T-cell (primary cell): ENCODE measurements around the gene CDHR3. TPM values are rescaled to one million over a fixed set of nuclear protein-coding genes. Genes with fewer than 3 reads are reported as not detected.
A peak's percentile ranks its signal among the peaks of the same experiment; 100 is the strongest.

Source experiments
- ATAC-seq, 4 experiments: fragments of 200-7000 bp in 3 of 4; fragments of 150-1000 bp in 1 of 4; cut with Tn5 transposase; replicated peaks in 1 of 4; 1 replicate in 3 of 4; 2 replicates in 1 of 4; pipeline ENCODE4 v1.10.0; 2021; ENCODE audit warnings: moderate library complexity in 3 of 4, mild to moderate bottlenecking in 2 of 4, moderate number of reproducible peaks in 1 of 4
- CTCF ChIA-PET, 2 donors: fragments of 300-600 bp; sonication (Branson Sonifier 250); formaldehyde crosslinking; loops; one replicate each; lab custom pipeline; 2022; ENCODE audit warnings: antibody characterized with exemption in 2 of 2; lab: Charles Lee
- POLR2A ChIA-PET, 2 donors: fragments of 300-600 bp; sonication (Branson Sonifier 250); formaldehyde crosslinking; loops; one replicate each; lab custom pipeline; 2022; ENCODE audit warnings: antibody characterized with exemption in 2 of 2; lab: Charles Lee
- DNase-seq, 35 experiments: peaks; one replicate each; pipeline versions ENCODE4 v3.0.0 to v3.0.0-alpha.2; 2013 to 2023
- H3K27ac ChIP-seq: one replicate; pipeline ENCODE4 v1.5.1; 2013; ENCODE audit warnings: low read length
- H3K27me3 ChIP-seq, 2 experiments: replicated peaks in 1 of 2; 1 replicate in 1 of 2; 2 replicates in 1 of 2; pipeline versions ENCODE4 v1.6.1 to v1.7.0; 2013; ENCODE audit warnings: low read length in 1 of 2, mixed read lengths in 1 of 2; ENCODE audit not compliant: control insufficient read depth in 2 of 2, insufficient read depth in 2 of 2; ENCODE audit errors: extremely low read depth in 1 of 2
- H3K36me3 ChIP-seq, 2 donors: 1 replicate in 1 of 2; 2 replicates in 1 of 2; pipeline versions ENCODE4 v1.6.1 to v1.7.0; 2013; ENCODE audit warnings: low read length in 1 of 2; ENCODE audit not compliant: control insufficient read depth in 2 of 2, insufficient read depth in 1 of 2; ENCODE audit errors: extremely low read depth in 1 of 2
- H3K4me1 ChIP-seq, 2 experiments: 1 replicate in 1 of 2; 2 replicates in 1 of 2; pipeline versions ENCODE4 v1.6.1 to v1.7.0; 2013; ENCODE audit warnings: low read length in 2 of 2, mixed read lengths in 1 of 2; ENCODE audit not compliant: insufficient read depth in 2 of 2, control insufficient read depth in 1 of 2; ENCODE audit errors: extremely low read depth in 1 of 2
- H3K4me3 ChIP-seq, 2 donors: 1 replicate in 1 of 2; 2 replicates in 1 of 2; pipeline versions ENCODE4 v1.5.1 to v1.7.0; 2013; ENCODE audit warnings: mild to moderate bottlenecking in 2 of 2, low read length in 1 of 2, moderate library complexity in 1 of 2; ENCODE audit not compliant: control insufficient read depth in 1 of 2; ENCODE audit errors: extremely low read depth in 1 of 2
- H3K9me3 ChIP-seq: 2 replicates; pipeline ENCODE4 v1.7.0; 2013
- H3K27ac Mint-ChIP-seq, 2 donors: one replicate each; pipeline ENCODE4 v1.8.0; 2020 to 2021; ENCODE audit warnings: mild to moderate bottlenecking in 2 of 2, mixed read lengths in 2 of 2
- H3K27me3 Mint-ChIP-seq, 2 donors: one replicate each; pipeline ENCODE4 v1.8.0; 2021 to 2022; ENCODE audit warnings: mixed read lengths in 2 of 2
- H3K36me3 Mint-ChIP-seq: one replicate; pipeline ENCODE4 v1.8.0; 2021; ENCODE audit warnings: mixed read lengths
- H3K4me1 Mint-ChIP-seq, 3 donors: one replicate each; pipeline ENCODE4 v1.8.0; 2020 to 2022; ENCODE audit warnings: mixed read lengths in 3 of 3, mild to moderate bottlenecking in 1 of 3
- H3K4me3 Mint-ChIP-seq, 3 donors: one replicate each; pipeline ENCODE4 v1.8.0; 2020 to 2022; ENCODE audit warnings: mild to moderate bottlenecking in 3 of 3, mixed read lengths in 3 of 3, moderate library complexity in 3 of 3
- H3K9me3 Mint-ChIP-seq, 3 donors: one replicate each; pipeline ENCODE4 v1.8.0; 2020 to 2022; ENCODE audit warnings: mixed read lengths in 3 of 3
- WGBS: methylation state at CpG from one replicate; pipeline ENCODE4 v1.1.5; 2013; ENCODE audit warnings: missing lambda C conversion rate; ENCODE audit not compliant: insufficient coverage; 5-methylcytosine and 5-hydroxymethylcytosine counted together
- total RNA-seq, 35 experiments: library from RNA in 6 of 35; stranded (reverse) in 6 of 35; fragments of 120-200 nt in 1 of 35; gene quantifications; one replicate each; pipeline versions ENCODE4 v1.2.1 to v1.2.4 and lab custom pipeline; 2013 to 2026

Gene CDHR3
- total RNA-seq, 5 donors from 2014 or later (not counting 1 experiment from before 2014, with no cell fraction given): 10.5 to 18.5 (median 14.5) TPM

GRCh38 chr7:105992905-105993304 lies 29.8 kb downstream of the CDHR3 start:
- peak in 17 of 35 experiments; percentile 1 to 38 (median 12) for DNase-seq
- Mint-ChIP-seq H3K4me1 (peaks cover 6 to 18% (median 9%) of the 10 kb centered on the region in 3 donors), H3K27ac (no peak overlapping the region), H3K9me3 (no peaks in the 10 kb centered on the region), H3K36me3 (no peaks in the 10 kb centered on the region), H3K27me3 (no peaks in the 10 kb centered on the region), H3K4me3 (peak overlapping the region in 1 of 3 donors; percentile 36)
- Histone ChIP-seq H3K4me1 (peaks cover 0 to 5% of the 10 kb centered on the region in 2 experiments), H3K27ac (no peak overlapping the region), H3K9me3 (no peaks in the 10 kb centered on the region), H3K36me3 (no peaks in the 10 kb centered on the region), H3K4me3 (no peak overlapping the region), H3K27me3 (peaks cover 0 to 11% of the 10 kb centered on the region in 2 experiments)
- CTCF ChIA-PET: interaction anchor here in 1 of 2 donors (0.7 kb wide), 1 partner anchor 279 kb away, joined by 5 read pairs; no protein-coding TSS in a partner anchor
- POLR2A ChIA-PET: no interaction called here
- WGBS: 44% methylated on average over 7 of the region's 7 CpGs
- peak; percentile 45 to 95 (median 70) for ATAC-seq

DNA sequence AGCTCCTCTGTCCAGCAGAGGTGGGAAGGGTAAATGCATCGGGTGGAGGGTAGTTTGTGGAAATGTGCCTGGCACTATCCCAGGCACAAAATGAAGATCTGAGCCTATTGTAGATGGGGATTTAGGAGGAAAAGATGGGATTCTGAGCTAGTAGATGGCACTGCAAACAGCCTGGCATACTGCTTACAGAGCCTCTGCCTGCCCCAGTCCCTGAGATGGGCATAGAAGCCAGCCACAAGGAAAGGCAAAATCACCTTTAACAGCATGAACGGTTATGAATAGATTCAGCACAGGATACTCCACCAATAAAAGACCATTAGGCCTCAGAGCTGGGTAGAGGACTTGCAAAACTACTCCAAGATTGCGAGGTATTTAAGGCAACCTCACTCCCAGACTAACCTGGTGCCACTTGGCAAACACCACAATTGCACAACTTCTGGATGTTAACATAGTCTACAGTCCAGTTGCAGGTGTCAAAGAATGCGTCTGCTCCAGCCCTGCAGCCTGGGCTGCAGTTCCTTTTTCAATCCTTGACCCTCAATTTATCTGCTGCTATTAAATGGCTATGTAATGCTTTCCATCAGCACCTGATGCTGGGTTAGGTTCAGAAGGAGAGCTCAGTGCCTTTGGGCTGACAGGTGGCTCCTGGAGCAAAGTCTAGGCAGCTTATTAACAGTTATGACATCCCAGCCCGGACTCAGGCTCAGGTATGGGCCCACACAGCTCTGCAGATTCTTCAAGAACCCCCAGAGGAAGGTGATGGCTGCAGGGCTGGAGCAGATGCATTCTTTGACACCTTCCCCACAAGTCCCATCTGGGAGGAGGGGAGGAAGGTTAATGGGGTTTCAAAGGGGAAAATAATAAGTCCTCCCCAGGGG lies 34.0 kb downstream of the CDHR3 start:
- no peak overlapping the region for H3K4me3 ChIP-seq
- no peak overlapping the region for H3K27ac Mint-ChIP-seq
- peaks cover 0 to 3% of the 10 kb centered on the region in 2 experiments for H3K27me3 ChIP-seq
- no peak overlapping the region for H3K4me3 Mint-ChIP-seq
- CTCF ChIA-PET: interaction anchor here (0.6 to 0.7 kb wide), 4 partner anchors 20 to 304 kb away, joined by 3 to 4 read pairs (median 3); no protein-coding TSS in a partner anchor
- no peak overlapping the region for H3K27ac ChIP-seq
- WGBS: 100% methylated on average over 3 of the region's 5 CpGs
- no peaks in the 10 kb centered on the region for H3K36me3 Mint-ChIP-seq
- POLR2A ChIA-PET: no interaction called here
- H3K4me1 ChIP-seq: peaks cover 0 to 5% of the 10 kb centered on the region in 2 experiments
- no peaks in the 10 kb centered on the region for H3K27me3 Mint-ChIP-seq
- ATAC-seq: no peak
- H3K4me1 Mint-ChIP-seq: peaks cover 6 to 12% (median 9%) of the 10 kb centered on the region in 3 donors
- no peaks in the 10 kb centered on the region for H3K9me3 ChIP-seq
- DNase-seq: no peak
- H3K36me3 ChIP-seq: no peaks in the 10 kb centered on the region
- no peaks in the 10 kb centered on the region for H3K9me3 Mint-ChIP-seq

DNA sequence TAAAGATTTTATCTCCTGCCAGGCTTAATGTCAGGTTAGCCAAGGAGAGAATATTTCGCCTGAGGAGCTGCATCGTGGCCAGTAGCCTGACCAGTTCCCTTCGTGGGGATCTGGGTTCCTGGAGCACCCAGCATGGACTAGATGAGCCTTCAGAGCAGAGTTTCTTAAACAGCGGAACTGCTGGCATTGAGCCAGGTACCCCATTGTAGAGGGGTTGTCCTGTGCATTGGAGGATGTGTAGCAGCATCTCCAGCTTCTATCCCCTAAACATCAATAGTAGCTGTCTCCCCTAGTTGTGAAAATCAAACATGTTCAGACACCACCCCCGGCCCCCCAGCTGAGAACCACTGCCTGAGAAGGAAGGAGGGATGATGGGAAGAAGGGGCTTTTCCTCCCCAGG lies 36.2 kb downstream of the CDHR3 start:
- no peaks in the 10 kb centered on the region for H3K9me3 ChIP-seq
- ATAC-seq: no peak
- Mint-ChIP-seq H3K4me1 (no peaks in the 10 kb centered on the region), H3K9me3 (no peaks in the 10 kb centered on the region), H3K27me3 (no peaks in the 10 kb centered on the region), H3K36me3 (no peaks in the 10 kb centered on the region), H3K4me3 (no peak overlapping the region), H3K27ac (no peak overlapping the region)
- no peaks in the 10 kb centered on the region for H3K27me3 ChIP-seq
- no peak overlapping the region for H3K27ac ChIP-seq
- POLR2A ChIA-PET: no interaction called here
- H3K4me3 ChIP-seq: no peak overlapping the region
- CTCF ChIA-PET: interaction anchor here (0.5 to 0.6 kb wide), 3 partner anchors 17 to 170 kb away, joined by 3 to 4 read pairs (median 4); no protein-coding TSS in a partner anchor
- DNase-seq: no peak
- WGBS: 83% methylated on average over 3 of the region's 5 CpGs
- H3K4me1 ChIP-seq: no peaks in the 10 kb centered on the region
- H3K36me3 ChIP-seq: no peaks in the 10 kb centered on the region

- 76% methylated on average over 6 of the region's 7 CpGs for WGBS
- H3K4me3 Mint-ChIP-seq: no peak overlapping the region
Measured at GRCh38 chr7:106001196-106001595, 38.1 kb downstream of the CDHR3 start.

GRCh38 chr7:106001886-106002285 lies 38.8 kb downstream of the CDHR3 start:
- Histone ChIP-seq H3K9me3 (no peaks in the 10 kb centered on the region), H3K36me3 (no peaks in the 10 kb centered on the region), H3K4me3 (no peak overlapping the region), H3K27me3 (no peaks in the 10 kb centered on the region), H3K4me1 (no peaks in the 10 kb centered on the region), H3K27ac (no peak overlapping the region)
- CTCF ChIA-PET: no interaction called here
- no peak overlapping the region for H3K27ac Mint-ChIP-seq
- H3K4me1 Mint-ChIP-seq: no peaks in the 10 kb centered on the region
- WGBS: 80% methylated on average over 1 of the region's 1 CpG
- peaks cover 4% of the 10 kb centered on the region for H3K36me3 Mint-ChIP-seq
- H3K27me3 Mint-ChIP-seq: no peaks in the 10 kb centered on the region
- DNase-seq (no peak), ATAC-seq (no peak)
- H3K4me3 Mint-ChIP-seq: no peak overlapping the region
- peaks cover 0 to 9% (median 7%) of the 10 kb centered on the region in 3 donors for H3K9me3 Mint-ChIP-seq
- POLR2A ChIA-PET: no interaction called here

More at GRCh38 chr7:106001196-106001595, 38.1 kb downstream of the CDHR3 start:
- H3K4me1 ChIP-seq: no peaks in the 10 kb centered on the region
- Mint-ChIP-seq H3K27me3 (no peaks in the 10 kb centered on the region), H3K9me3 (peaks cover 0 to 7% (median 6%) of the 10 kb centered on the region in 3 donors), H3K27ac (no peak overlapping the region), H3K36me3 (peaks cover 2% of the 10 kb centered on the region), H3K4me1 (no peaks in the 10 kb centered on the region)
- no peak for DNase-seq
- H3K27me3 ChIP-seq: no peaks in the 10 kb centered on the region
- no peaks in the 10 kb centered on the region for H3K36me3 ChIP-seq
- ChIA-PET POLR2A (no interaction called here), CTCF (interaction anchor here in 1 of 2 donors (0.7 kb wide), 1 partner anchor 13 kb away, joined by 4 read pairs; no protein-coding TSS in a partner anchor)
- H3K4me3 ChIP-seq: no peak overlapping the region
- H3K9me3 ChIP-seq: no peaks in the 10 kb centered on the region
- no peak for ATAC-seq
- H3K27ac ChIP-seq: no peak overlapping the region

DNA sequence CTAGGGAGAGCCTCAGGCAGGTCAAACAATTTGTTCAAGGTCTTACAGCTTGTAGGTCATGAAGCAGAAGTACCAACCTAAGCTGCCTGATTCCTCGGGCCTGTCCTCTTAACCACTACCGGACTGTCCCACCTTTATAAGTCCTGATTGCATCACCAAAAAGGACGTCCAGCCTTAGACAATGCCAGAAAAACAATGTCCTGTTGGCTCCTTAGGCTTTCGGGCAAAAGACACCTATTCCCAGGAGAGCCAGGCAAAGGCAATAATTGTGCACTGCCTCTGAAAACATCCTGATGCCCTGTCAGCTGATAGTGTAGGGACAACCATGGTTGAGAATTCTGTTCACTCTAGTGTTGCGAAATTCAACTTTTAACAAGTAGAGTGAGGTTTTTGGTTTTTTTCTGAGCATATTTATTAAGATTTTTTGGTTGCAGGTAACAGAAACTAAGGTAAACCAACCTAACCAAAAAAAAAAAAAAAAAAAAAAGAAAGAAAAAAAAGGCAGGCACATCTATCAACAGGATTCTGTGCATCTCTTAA lies 40.5 kb downstream of the CDHR3 start:
- Histone ChIP-seq H3K4me3 (no peak overlapping the region), H3K27me3 (no peaks in the 10 kb centered on the region), H3K4me1 (no peaks in the 10 kb centered on the region), H3K36me3 (no peaks in the 10 kb centered on the region), H3K27ac (no peak overlapping the region), H3K9me3 (no peaks in the 10 kb centered on the region)
- peaks cover 4 to 19% (median 17%) of the 10 kb centered on the region in 3 donors for H3K9me3 Mint-ChIP-seq
- H3K27ac Mint-ChIP-seq: no peak overlapping the region
- DNase-seq (no peak), ATAC-seq (no peak)
- ChIA-PET POLR2A (interaction anchor here in 1 of 2 donors (0.7 kb wide), 1 partner anchor 200 kb away, joined by 8 read pairs; no protein-coding TSS in a partner anchor), CTCF (no interaction called here)
- H3K4me1 Mint-ChIP-seq: no peaks in the 10 kb centered on the region
- H3K27me3 Mint-ChIP-seq: no peaks in the 10 kb centered on the region
- peaks cover 11% of the 10 kb centered on the region for H3K36me3 Mint-ChIP-seq
- WGBS: 78% methylated on average over 4 of the region's 5 CpGs
- H3K4me3 Mint-ChIP-seq: no peak overlapping the region
